ENCODE data around the gene CDK9.
A peak's percentile ranks its signal among the peaks of the same experiment; 100 is the strongest.
"Not testable (repeated sequence)": the region's sequence is repeated elsewhere in the genome, so short reads cannot be mapped to it uniquely, and the experiment has no call there.

Gene CDK9

GRCh38 chr9:127829205-127829906 lies 43.5 kb downstream of the CDK9 start:
- Histone ChIP-seq H2AFZ (ENCODE audit: low read length, unreplicated experiment) (no peak overlapping the region), H3K4me3 (ENCODE audit: low read depth, low read length) (no peak overlapping the region), H3K36me3 (ENCODE audit: insufficient read depth, low read length) (peaks cover 24% of the 10 kb centered on the region), H3K79me2 (ENCODE audit: control insufficient read depth, insufficient read depth, low read length, unreplicated experiment) (peaks cover 42% of the 10 kb centered on the region), H3K4me1 (ENCODE audit: control insufficient read depth, insufficient read depth, low read length, unreplicated experiment) (peaks cover 38% of the 10 kb centered on the region), H3K27ac (ENCODE audit: low read depth, low read length) (peak overlapping the region; percentile 56), H3K27me3 (ENCODE audit: insufficient read depth, low read length) (no peaks in the 10 kb centered on the region)

- peaks cover 29% of the 10 kb centered on the region for H3K36me3 ChIP-seq (ENCODE audit: insufficient read depth, low read length)
- H3K4me3 ChIP-seq (ENCODE audit: low read depth, low read length): no peak overlapping the region
- peaks cover 56% of the 10 kb centered on the region for H3K79me2 ChIP-seq (ENCODE audit: control insufficient read depth, insufficient read depth, low read length, unreplicated experiment)
- no peaks in the 10 kb centered on the region for H3K27me3 ChIP-seq (ENCODE audit: insufficient read depth, low read length)
- peaks cover 52% of the 10 kb centered on the region for H3K4me1 ChIP-seq (ENCODE audit: control insufficient read depth, insufficient read depth, low read length, unreplicated experiment)
- H3K27ac ChIP-seq (ENCODE audit: low read depth, low read length): peak overlapping the region; percentile 47; the same call in 1 of the 2 replicates
- no peak overlapping the region for H2AFZ ChIP-seq (ENCODE audit: low read length, unreplicated experiment)
These were observed 46.4 kb downstream of the CDK9 start for GRCh38 chr9:127832248-127832647.

DNA sequence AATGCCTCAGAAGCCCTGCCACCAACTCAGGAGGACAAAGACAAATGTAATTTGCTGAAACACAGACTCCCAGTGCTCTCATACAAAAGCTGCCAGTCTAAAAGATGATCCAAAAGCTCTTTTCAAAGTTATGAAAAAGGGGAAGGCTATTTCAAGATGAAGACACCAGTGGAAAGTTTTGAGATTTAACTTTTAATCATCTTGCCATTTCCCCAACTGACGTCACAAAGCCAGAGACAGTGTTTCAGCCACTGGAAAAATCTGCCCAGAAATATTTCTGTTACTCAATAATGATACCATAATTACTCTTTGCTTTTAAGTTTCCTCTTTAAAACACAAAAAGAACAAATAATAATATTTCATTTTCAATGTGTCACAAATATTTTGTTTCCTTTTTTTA lies 47.7 kb downstream of the CDK9 start:
- Histone ChIP-seq H3K27me3 (ENCODE audit: insufficient read depth, low read length) (no peaks in the 10 kb centered on the region), H3K79me2 (ENCODE audit: control insufficient read depth, insufficient read depth, low read length, unreplicated experiment) (peaks cover 60% of the 10 kb centered on the region), H3K4me3 (ENCODE audit: low read depth, low read length) (no peak overlapping the region), H2AFZ (ENCODE audit: low read length, unreplicated experiment) (no peak overlapping the region), H3K36me3 (ENCODE audit: insufficient read depth, low read length) (peaks cover 29% of the 10 kb centered on the region), H3K4me1 (ENCODE audit: control insufficient read depth, insufficient read depth, low read length, unreplicated experiment) (peaks cover 56% of the 10 kb centered on the region), H3K27ac (ENCODE audit: low read depth, low read length) (peak overlapping the region; percentile 66)

DNA sequence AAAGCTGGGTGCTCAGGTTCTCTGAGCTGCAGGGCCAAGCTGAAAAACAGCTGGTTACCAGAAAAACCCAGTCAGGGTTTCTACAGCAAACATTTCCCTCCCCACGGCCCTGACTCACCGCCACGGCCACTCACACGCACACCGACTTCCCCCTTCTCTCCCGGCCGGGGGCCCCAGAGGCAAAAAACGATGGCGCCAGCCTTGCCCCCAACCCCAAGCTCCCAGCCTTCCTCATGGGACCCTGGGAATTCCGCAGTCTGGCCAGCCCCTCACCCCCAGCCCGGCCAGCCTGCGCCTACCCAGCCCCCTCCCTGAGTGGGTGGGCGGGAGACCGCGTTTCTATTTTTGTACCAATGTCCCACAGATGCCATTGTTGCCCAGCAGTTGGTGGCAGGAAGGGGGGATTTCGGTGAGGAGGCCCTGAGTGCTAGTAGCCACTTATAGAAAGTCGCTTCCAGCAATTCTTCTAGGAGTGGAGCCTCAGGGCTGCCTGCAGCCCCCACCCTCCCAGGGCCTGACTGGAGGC lies 50.2 kb downstream of the CDK9 start:
- H3K4me3 ChIP-seq (ENCODE audit: low read depth, low read length): peak overlapping the region; percentile 19
- peaks cover 69% of the 10 kb centered on the region for H3K4me1 ChIP-seq (ENCODE audit: control insufficient read depth, insufficient read depth, low read length, unreplicated experiment)
- H3K27ac ChIP-seq (ENCODE audit: low read depth, low read length): peak overlapping the region; percentile 96
- H3K79me2 ChIP-seq (ENCODE audit: control insufficient read depth, insufficient read depth, low read length, unreplicated experiment): peaks cover 62% of the 10 kb centered on the region
- H3K36me3 ChIP-seq (ENCODE audit: insufficient read depth, low read length): peaks cover 13% of the 10 kb centered on the region
- no peak overlapping the region for H2AFZ ChIP-seq (ENCODE audit: low read length, unreplicated experiment)
- no peaks in the 10 kb centered on the region for H3K27me3 ChIP-seq (ENCODE audit: insufficient read depth, low read length)

DNA sequence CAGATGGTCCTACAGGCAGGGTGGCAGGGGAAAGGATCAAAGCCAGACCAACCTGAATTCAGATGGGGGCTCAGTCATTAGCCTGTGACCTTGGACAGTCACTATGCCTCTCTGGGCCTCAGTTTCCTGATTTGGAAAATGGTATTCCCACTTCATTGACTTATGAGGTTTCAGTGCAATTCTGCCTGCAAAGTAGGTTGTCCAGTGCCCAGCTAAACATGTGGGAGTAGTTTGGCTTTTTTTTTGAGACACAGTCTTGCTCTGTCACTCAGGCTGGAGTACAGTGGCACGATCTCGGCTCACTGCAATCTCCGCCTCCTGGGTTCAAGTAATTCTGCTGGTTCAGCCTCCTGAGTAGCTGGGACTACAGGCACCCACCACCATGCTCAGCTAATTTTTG lies 50.7 kb downstream of the CDK9 start:
- H3K27me3 ChIP-seq (ENCODE audit: insufficient read depth, low read length); H2AFZ ChIP-seq (ENCODE audit: low read length, unreplicated experiment): not testable (repeated sequence)
- Histone ChIP-seq H3K36me3 (ENCODE audit: insufficient read depth, low read length) (peaks cover 15% of the 10 kb centered on the region), H3K27ac (ENCODE audit: low read depth, low read length) (peak overlapping the region; percentile 96), H3K79me2 (ENCODE audit: control insufficient read depth, insufficient read depth, low read length, unreplicated experiment) (peaks cover 67% of the 10 kb centered on the region), H3K4me1 (ENCODE audit: control insufficient read depth, insufficient read depth, low read length, unreplicated experiment) (peaks cover 73% of the 10 kb centered on the region), H3K4me3 (ENCODE audit: low read depth, low read length) (peak overlapping the region; percentile 19)

GRCh38 chr9:127837346-127837745 lies 51.5 kb downstream of the CDK9 start:
- Histone ChIP-seq H3K4me3 (ENCODE audit: low read depth, low read length) (peak overlapping the region; percentile 16; the same call in 1 of the 2 replicates), H3K27me3 (ENCODE audit: insufficient read depth, low read length) (no peaks in the 10 kb centered on the region), H2AFZ (ENCODE audit: low read length, unreplicated experiment) (no peak overlapping the region), H3K4me1 (ENCODE audit: control insufficient read depth, insufficient read depth, low read length, unreplicated experiment) (peaks cover 70% of the 10 kb centered on the region), H3K27ac (ENCODE audit: low read depth, low read length) (peak overlapping the region; percentile 96), H3K79me2 (ENCODE audit: control insufficient read depth, insufficient read depth, low read length, unreplicated experiment) (peaks cover 70% of the 10 kb centered on the region), H3K36me3 (ENCODE audit: insufficient read depth, low read length) (peaks cover 17% of the 10 kb centered on the region)

DNA sequence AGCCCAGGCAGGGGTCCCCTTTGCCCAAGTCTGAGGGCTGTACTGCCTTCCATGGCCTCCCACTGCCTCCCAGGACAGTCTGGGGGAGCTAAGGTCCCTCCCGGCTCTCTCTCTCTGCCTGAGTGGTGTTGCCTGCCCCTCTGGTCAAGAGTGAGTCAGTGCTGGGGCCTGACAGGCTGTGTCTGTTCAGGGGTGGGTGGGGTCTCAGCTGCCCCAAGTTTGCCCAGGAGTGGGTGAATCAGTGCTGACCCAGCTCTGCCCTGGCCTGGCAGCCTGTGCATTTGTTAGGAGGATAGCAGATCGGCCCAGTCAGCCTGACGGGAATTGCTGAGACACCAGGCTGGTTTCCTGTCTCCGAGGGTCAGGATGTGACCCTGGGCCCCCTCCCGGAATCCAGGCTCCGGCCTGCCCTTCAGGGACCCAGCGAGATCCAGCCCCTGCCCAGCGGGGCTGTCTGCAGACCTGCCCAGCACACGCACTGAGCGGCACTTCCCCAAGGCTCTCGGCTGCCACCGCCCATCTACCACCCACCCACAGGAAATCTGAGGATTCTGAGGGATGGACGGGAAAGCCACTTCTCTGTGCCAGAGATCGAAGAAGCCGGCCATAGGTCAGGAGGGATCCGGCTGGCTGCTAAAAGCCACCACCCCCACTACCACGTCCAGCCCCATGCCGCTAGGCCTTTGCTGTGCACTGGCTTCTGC lies 52.7 kb downstream of the CDK9 start:
- peaks cover 14% of the 10 kb centered on the region; the same call in 1 of the 2 replicates for H3K36me3 ChIP-seq (ENCODE audit: insufficient read depth, low read length)
- H2AFZ ChIP-seq (ENCODE audit: low read length, unreplicated experiment): no peak overlapping the region
- peak overlapping the region; percentile 96 for H3K27ac ChIP-seq (ENCODE audit: low read depth, low read length)
- H3K79me2 ChIP-seq (ENCODE audit: control insufficient read depth, insufficient read depth, low read length, unreplicated experiment): peaks cover 70% of the 10 kb centered on the region
- H3K4me1 ChIP-seq (ENCODE audit: control insufficient read depth, insufficient read depth, low read length, unreplicated experiment): peaks cover 68% of the 10 kb centered on the region
- peak overlapping the region; percentile 31 for H3K4me3 ChIP-seq (ENCODE audit: low read depth, low read length)
- H3K27me3 ChIP-seq (ENCODE audit: insufficient read depth, low read length): no peaks in the 10 kb centered on the region

All from ACC112 (cell line).